Fibroblast of skin of back (primary cell): Measurements from ENCODE around the gene BCAS3.
A peak's percentile ranks its signal among the peaks of the same experiment; 100 is the strongest.

Experiments
- DNase-seq: peaks from one replicate; pipeline ENCODE4 v3.0.0-alpha.2; 2013

The BCAS3 gene

GRCh38 chr17:61325382-61326073, 647.9 kb downstream of the BCAS3 start:
- peak; percentile 99 for DNase-seq

- DNase-seq = no peak
Measured at GRCh38 chr17:61326330-61326729, 648.7 kb downstream of the BCAS3 start.

GRCh38 chr17:61328351-61328750, 650.7 kb downstream of the BCAS3 start:
- DNase-seq = no peak

- DNase-seq = no peak
Measured at GRCh38 chr17:61330174-61331150, 652.8 kb downstream of the BCAS3 start.

GRCh38 chr17:61331178-61331577, 653.5 kb downstream of the BCAS3 start:
- DNase-seq = no peak

GRCh38 chr17:61331886-61332285, 654.2 kb downstream of the BCAS3 start:
- DNase-seq = peak; percentile 35

- DNase-seq = no peak
Measured at GRCh38 chr17:61333136-61333535, 655.5 kb downstream of the BCAS3 start.

GRCh38 chr17:61334673-61335072, 657.0 kb downstream of the BCAS3 start:
- DNase-seq = no peak

- peak; percentile 62 for DNase-seq
Measured at GRCh38 chr17:61335105-61335844, 657.6 kb downstream of the BCAS3 start.

- DNase-seq = no peak
Measured at GRCh38 chr17:61335845-61336655, 658.4 kb downstream of the BCAS3 start.

- no peak for DNase-seq
Measured at GRCh38 chr17:61337290-61337689, 659.6 kb downstream of the BCAS3 start.

- DNase-seq = peak; percentile 97
Measured at GRCh38 chr17:61338000-61338798, 660.5 kb downstream of the BCAS3 start.

- no peak for DNase-seq
Measured at GRCh38 chr17:61338874-61339478, 661.3 kb downstream of the BCAS3 start.

- DNase-seq = no peak
Measured at GRCh38 chr17:61340431-61341209, 663.0 kb downstream of the BCAS3 start.

GRCh38 chr17:61343576-61343975, 665.9 kb downstream of the BCAS3 start:
- DNase-seq = no peak

- no peak for DNase-seq
Measured at GRCh38 chr17:61345061-61345460, 667.4 kb downstream of the BCAS3 start.

GRCh38 chr17:61345825-61346666, 668.4 kb downstream of the BCAS3 start:
- DNase-seq = no peak

GRCh38 chr17:61349350-61349749, 671.7 kb downstream of the BCAS3 start:
- no peak for DNase-seq
